ENCODE results near the gene FAM216B. TPM values are rescaled to one million over a fixed set of nuclear protein-coding genes. Genes with fewer than 3 reads are reported as not detected.

The FAM216B gene
- total RNA-seq, 1 experiment from 2014 or later = not detected

DNA sequence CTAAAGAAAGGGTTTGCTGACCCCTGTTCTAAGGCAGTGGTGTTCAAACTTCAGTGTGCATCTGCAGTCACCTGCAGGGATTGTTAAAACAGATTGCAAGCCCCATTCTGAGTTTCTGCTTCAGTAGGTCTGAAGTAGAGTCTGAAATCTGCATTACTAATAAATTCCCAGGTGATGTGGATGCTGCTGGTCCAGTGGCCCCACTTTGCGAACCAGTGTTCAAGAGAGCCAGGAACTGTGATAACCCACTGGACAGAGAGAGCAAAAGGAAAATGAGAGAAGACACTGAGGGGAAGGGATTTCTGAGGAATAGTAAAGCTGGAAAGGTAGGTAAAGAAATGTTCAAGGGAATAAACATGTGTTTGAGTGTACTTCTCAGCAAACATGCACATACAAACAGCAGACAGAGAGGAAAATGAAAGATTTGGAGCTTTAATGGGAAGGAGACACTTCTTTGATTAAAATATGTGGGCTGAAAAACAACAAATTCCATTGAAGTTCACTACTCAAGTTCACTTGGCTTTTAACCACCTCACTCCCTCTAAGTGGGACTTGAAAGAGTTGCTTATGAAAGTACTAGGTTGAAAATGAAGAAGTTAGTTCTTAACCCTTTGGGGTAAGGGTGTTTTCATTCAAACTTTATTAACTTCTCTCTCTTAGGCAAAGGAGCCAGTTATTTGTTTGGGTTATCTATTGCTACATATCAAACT lies 26.4 kb upstream of the FAM216B start:
- H3K23ac ChIP-seq (ENCODE audit: insufficient read length, low read depth, low read length) = no peak overlapping the region
- H3K4ac ChIP-seq (ENCODE audit: low read depth, low read length) = no peak overlapping the region
- no peaks in the 10 kb centered on the region for H3K79me1 ChIP-seq (ENCODE audit: insufficient read depth, low read depth, low read length, poor library complexity, severe bottlenecking)
- H2BK5ac ChIP-seq (ENCODE audit: insufficient read length, low read length) = peak overlapping the region; percentile 20
- no peak overlapping the region for H3K27ac ChIP-seq (ENCODE audit: insufficient read length, low read depth, low read length)
- no peak for DNase-seq
- no peak overlapping the region for H2BK120ac ChIP-seq (ENCODE audit: low read depth, low read length, poor library complexity, severe bottlenecking)
- H4K8ac ChIP-seq (replicated peaks; ENCODE audit: insufficient read length, low read depth, low read length) = no peak overlapping the region
- no peak overlapping the region for H3K56ac ChIP-seq (ENCODE audit: insufficient read length, low read depth, low read length)
- H2BK15ac ChIP-seq (ENCODE audit: low read depth, low read length) = no peak overlapping the region
- no peak overlapping the region for H3K4me2 ChIP-seq (ENCODE audit: insufficient read depth, insufficient read length, low read length)
- H2AFZ ChIP-seq (ENCODE audit: low read length) = no peak overlapping the region
- H3T11ph ChIP-seq (ENCODE audit: low read length) = no peak overlapping the region
- TF ChIP-seq CTCF (conservative IDR thresholded peaks at IDR 0.05) = no peak
- H3K4me3 Mint-ChIP-seq = no peak overlapping the region
- H3K9me3 ChIP-seq (ENCODE audit: control insufficient read depth, low read depth, low read length) = no peaks in the 10 kb centered on the region
- no CpG with 5 or more reads among the region's 1 CpG for WGBS (ENCODE audit: extremely low coverage, insufficient read length, low lambda C conversion rate)
- H3K23me2 ChIP-seq (ENCODE audit: insufficient read length, low read depth, low read length, poor library complexity, severe bottlenecking) = no peaks in the 10 kb centered on the region
- H2AK5ac ChIP-seq (ENCODE audit: insufficient read length, low read length) = no peak overlapping the region
- no peak overlapping the region for H2BK12ac ChIP-seq (ENCODE audit: insufficient read length, low read depth, low read length)
- H3K14ac ChIP-seq (ENCODE audit: insufficient read depth, low read length) = no peak overlapping the region
- no peaks in the 10 kb centered on the region for H3K27me3 ChIP-seq (ENCODE audit: insufficient read depth, low read length)
- peaks cover 2% of the 10 kb centered on the region; the same call in 1 of the 2 replicates for H3K4me1 ChIP-seq (ENCODE audit: insufficient read depth, low read length)
- H4K20me1 ChIP-seq (ENCODE audit: control insufficient read depth, insufficient read depth, insufficient read length) = no peaks in the 10 kb centered on the region
- H2BK20ac ChIP-seq (ENCODE audit: low read depth, low read length, poor library complexity, severe bottlenecking) = no peak overlapping the region
- H3K4me1 Mint-ChIP-seq = peaks cover 0 to 13% of the 10 kb centered on the region in 2 experiments; a peak in 1 of 4 replicates
- no peaks in the 10 kb centered on the region for H3K79me2 ChIP-seq (ENCODE audit: insufficient read depth, low read length)
- H3K36me3 Mint-ChIP-seq (ENCODE audit: insufficient read depth in 1 of 3, low read depth in 3 of 3) = no peaks in the 10 kb centered on the region
- no peaks in the 10 kb centered on the region for H3K9me3 Mint-ChIP-seq
- H3K9ac ChIP-seq (ENCODE audit: extremely low read depth, insufficient read length, low read length) = no peak overlapping the region
- H3K18ac ChIP-seq (ENCODE audit: insufficient read length, low read depth, low read length) = no peak overlapping the region
- no peak overlapping the region for H4K5ac ChIP-seq (ENCODE audit: insufficient read length, low read depth, low read length)
- H3K27me3 Mint-ChIP-seq (ENCODE audit: low read depth) = no peaks in the 10 kb centered on the region; the same call in 1 of the 2 replicates
- H3K27ac Mint-ChIP-seq = no peak overlapping the region
- H4K91ac ChIP-seq (ENCODE audit: insufficient read length, low read depth, low read length) = no peak overlapping the region

Data from H9 (cell line).